ENCODE measurements around the gene DIP2B.
A peak's percentile ranks its signal among the peaks of the same experiment; 100 is the strongest.

Gene DIP2B

DNA sequence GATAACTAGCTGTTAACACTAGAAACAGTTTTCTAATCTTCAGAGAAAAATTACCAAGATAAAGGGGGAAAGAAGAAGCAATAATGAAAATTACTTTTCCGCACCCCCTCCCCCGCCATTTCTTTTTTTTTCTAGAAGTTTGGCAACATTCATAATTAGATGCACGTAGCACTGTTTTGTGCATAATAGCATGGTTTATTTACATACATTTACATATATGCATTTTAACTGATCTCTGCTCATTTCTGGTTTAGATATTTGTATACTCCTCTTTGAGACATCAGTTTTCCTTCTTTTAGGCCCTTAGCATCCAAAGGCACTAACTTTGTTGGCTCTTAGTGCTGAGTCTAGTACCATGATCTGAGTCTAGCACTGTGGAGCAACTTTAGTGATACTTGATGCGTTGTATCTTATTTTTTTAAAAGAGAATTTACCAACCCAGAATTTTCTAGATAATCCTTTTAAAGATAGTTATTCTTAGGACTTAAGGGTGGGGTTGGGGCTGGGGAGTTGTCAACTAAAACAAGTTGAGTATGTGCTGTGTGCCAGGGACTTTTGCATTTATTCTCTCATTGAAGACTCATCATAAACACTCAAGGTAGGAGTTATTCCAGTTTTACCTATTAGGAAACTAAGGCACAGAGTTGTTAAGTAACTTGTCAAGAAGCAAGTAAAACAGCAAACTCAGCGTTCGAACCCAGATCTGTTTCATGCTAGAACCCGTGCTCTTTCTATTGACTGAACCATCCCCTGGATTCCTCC, 110.5 kb downstream of the DIP2B start:
- no peak for FAIRE-seq

- FAIRE-seq: no peak
Measured at GRCh38 chr12:50615907-50616296, 111.1 kb downstream of the DIP2B start.

DNA sequence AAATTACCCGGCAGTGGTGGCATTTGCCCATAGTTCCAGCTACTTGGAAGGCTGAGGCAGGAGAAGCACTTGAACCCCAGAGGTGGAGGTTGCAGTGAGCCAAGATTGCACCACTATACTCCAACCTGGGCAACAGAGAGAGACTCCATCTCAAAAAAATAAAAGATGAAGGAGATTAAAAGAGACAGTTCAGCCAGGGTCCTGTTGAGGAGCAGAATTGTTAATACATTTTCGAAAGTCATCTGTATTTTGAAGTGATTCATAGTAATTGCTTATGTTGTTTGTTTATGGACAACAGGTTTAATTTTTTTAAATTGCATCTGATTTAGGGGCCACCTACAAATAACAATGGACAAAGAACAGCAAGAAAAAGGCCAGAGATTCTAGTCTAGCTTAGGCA, 112.9 kb downstream of the DIP2B start:
- no peak for FAIRE-seq

DNA sequence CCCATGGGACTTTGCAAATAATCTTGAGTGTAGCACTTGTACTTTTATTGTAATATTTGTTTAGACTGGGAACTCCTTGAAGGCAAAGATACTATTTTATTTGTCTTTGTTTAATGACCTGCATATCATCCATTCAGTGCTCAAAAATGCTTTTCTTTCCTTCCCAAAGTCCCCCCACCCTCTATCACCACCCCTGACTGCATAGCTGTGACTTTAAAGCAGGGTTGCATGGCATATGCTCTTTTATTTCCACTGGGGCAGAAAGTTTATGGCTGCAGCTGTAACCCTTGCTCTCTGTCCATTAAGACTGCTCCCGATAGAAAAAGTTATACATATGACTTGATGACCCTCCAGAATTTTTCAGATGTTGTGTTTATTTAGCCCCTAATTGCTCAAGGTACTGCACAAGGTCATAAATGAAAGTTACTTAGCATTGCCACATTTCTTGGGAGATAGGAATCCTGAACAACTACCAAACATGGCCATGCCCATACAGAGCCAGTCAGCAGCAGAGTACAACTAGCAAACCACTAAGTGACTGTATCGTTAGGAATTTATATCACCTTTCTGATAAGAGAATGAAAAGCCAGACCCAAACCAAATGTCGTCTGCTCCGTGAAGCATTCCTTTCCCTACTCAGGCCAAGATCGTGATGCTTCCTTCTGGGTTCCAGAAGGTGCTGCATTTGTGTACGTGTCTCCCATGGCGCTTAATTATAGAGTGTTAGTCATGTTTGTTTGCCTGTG, 114.3 kb downstream of the DIP2B start:
- FAIRE-seq: no peak

GRCh38 chr12:50619610-50619958, 114.8 kb downstream of the DIP2B start:
- FAIRE-seq: no peak

DNA sequence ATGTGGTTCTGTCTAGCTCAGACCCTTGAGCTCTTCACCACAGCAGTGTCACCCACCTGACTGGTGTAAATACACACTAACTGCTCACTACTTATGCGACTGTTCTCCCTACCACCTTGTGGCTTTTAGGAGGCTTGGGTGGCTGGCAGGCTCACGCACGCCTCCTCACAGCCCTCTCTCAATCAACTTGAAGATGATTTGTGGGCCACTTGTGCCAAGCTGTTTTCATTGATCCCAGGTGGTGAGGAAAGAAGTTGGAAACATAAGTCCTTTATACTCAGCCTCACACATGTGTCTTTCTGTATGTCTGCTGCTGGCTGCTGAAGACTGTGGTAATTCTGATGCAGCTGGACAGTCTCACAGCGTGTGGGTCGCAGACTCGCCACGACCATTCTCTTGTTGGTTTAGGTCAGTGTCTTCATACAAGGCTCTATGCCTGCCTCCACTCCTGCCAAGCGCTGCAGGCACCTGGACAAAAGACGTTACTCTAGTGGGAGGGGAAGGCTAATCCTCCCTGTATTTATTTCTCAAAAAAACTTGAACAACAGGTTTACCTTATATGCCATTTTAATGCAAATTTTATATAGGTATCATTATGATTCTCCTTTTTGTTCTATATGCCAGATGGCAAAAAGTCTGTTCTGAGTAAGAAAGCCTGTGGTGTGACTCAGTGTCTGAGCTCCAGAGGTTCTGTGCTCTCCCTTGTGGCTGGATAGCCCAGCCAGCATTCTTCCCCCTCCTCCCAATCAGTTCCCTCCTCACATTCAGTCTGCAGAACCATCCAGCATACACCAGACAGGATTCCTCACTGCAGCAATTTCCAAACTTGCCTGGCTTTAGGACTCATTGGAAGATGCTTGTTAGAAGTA, 115.6 kb downstream of the DIP2B start:
- no peak for FAIRE-seq

DNA sequence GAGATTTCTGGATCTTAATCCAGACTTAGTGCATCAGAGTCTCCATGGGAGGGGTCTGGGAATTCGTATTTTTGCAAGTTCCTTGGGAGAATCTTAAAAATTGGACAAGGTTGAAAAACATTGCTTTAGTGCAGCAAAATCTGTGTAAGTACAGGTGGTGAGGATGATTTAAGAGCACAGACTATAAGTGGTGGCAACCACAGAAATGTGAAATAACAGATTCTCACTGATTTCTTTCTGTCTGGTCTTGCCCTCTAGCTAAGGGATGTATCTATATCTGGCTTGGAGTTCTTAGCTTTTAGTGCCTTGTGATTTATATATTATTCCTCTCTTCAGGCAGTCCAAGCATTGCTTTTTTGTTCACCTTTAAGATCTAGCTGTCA, 116.2 kb downstream of the DIP2B start:
- no peak for FAIRE-seq

DNA sequence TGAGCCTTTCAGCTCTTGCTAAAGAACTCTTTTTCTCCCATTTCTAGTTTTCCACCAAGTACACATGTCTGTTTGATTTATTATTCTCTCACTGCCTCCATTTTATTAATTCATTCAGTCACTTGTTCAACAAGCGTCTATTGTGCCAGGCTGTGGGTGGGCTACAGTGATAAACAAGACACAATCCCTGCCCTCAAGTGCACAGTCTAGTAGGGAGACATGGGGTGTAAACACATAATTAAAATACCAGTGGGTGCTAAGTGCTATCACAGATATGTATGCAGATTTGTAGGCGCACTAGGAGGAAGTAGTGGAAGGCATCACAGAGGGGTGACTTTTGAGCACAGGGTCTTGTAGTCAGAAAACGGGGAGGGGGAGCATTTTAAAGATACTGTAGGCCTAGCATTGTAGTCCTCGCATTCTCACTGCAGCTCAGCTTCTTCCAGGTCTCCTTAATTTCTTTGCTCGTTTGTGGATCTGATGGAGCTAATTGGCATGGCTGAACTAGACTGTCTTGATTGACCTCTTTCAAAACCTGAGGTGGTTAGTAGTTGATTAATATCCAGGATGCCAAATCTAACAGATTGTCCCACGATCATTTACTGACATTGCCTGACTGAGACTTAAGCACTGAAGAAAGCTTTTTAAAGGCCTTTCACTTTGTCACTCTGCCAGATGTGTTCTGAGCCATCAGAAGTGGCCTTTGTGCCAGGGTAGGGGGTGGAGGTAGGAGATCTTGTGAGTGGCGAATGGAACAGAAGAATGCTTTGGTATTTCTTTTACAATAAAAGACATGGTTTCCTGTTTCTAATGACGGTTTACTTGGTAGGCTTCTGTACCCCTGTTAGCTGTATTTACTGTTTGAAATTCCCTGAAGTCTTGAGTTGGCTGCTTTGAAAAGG, 116.9 kb downstream of the DIP2B start:
- FAIRE-seq: no peak

GRCh38 chr12:50625029-50625925, 120.5 kb downstream of the DIP2B start:
- FAIRE-seq: no peak

DNA sequence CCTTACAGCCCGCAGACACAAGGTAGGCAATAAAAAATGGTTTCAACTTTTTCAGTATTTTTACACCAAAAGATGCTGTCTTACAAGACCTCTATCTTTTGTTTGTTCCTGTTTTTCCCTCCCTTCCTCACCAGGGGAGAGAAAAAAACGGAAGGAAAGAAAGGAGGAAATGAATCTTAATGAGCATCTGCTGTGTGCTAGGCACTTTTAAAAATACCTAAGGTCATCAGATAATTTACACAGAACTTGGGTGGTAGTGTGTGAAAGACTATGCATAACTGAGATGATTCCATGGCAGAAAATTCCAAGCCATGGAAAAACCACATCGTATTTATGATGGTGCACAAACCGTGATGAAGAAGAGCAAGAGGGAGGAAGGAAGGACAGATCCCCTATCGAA, 121.2 kb downstream of the DIP2B start:
- no peak for FAIRE-seq

- FAIRE-seq: no peak
Measured at GRCh38 chr12:50627491-50627890, 122.7 kb downstream of the DIP2B start.

DNA sequence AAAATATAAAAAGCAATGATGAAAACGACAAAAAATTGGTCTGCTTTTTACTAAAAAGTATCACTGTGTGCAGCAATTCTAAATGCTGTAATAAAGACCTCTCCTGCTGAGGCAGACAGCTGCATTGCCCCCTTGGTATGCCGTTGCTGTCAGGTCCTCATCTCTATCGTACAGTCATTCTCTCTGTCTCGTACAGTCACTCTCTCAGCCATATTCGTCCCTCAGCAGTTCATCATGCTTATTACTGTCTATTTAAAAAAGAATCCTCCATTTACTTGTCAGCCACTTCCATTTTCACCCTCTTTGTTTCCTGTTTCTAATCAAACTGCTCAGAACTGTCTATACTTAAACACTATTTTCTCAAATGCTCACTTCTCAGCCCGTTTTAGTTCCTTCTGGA, 123.6 kb downstream of the DIP2B start:
- no peak for FAIRE-seq

DNA sequence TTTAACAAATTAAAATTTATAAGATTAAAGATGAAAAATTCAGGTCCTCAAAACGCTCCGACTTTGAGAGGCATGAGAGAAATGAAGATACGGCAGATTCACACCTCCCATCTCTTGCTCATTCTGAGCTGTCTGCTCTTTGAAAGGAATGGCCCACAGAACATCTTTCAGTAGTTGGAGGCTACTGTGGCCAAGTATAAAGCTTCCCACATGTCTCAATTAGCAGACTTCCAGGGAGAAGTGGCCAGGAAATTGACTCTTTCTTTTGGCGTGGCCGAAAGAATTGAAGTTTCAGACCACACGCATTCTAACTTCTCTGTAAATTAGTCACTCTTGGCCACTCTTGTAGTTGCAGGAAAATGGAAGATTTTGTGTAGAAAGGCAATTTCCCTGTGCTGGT, 129.2 kb downstream of the DIP2B start:
- FAIRE-seq: no peak

DNA sequence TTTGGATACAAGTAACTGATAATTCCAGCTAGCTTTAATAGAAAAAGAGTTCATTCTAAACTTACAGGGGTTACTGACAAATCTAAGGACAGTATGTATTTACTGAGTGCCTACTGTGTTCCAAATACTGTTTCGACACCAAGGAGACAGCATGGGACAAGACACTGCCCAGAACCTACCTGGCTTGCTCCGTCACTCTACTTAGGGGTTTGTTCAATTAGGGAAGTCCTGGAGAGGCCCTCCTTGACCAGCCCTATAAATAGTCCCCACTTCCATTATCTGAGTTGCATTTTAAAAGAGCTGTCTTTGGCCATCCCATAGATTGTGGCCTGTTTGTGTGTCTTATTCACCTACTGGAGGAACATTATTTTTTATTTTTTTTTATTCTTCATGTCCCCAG, 129.6 kb downstream of the DIP2B start:
- no peak for FAIRE-seq

DNA sequence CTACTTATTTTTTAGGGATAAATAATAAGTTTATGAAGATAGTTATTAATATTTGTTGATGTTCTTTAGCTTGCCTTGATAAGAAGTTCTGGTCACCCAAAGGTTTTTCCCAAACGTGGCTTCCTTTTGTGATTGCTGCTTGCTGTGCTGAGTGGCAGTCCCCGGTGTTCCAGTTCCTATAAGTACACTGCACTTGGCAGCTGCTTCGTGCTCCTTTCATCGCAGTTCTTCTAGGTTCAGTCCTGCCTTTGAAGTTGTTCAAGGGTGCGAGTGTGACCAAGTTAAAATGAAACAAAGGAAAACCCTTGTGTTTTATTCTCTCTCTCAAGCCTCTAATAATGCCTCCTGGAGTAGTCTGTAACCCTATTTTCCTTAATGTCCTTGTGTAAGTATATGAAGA, 130.6 kb downstream of the DIP2B start:
- FAIRE-seq: no peak

GRCh38 chr12:50635857-50636256, 131.1 kb downstream of the DIP2B start:
- no peak for FAIRE-seq

DNA sequence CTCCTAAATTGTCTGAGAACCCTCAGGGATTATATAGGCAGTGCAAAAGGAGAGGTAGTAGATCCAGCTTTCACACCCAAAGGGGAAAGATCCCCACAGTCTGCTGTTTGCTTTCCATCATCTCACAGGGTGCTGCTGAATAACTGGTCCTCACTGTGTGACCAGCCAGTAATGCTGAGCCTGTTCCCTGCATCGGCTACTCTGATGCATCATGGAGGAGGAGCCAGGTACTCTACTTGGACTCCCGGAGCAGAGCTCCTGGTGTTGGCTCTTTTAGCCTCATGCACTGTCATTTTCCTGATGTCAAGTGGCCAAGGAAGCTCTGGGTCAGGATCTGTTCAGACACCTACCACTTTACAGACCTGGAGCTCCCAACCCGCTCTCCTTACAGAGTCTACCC, 131.7 kb downstream of the DIP2B start:
- no peak for FAIRE-seq

DNA sequence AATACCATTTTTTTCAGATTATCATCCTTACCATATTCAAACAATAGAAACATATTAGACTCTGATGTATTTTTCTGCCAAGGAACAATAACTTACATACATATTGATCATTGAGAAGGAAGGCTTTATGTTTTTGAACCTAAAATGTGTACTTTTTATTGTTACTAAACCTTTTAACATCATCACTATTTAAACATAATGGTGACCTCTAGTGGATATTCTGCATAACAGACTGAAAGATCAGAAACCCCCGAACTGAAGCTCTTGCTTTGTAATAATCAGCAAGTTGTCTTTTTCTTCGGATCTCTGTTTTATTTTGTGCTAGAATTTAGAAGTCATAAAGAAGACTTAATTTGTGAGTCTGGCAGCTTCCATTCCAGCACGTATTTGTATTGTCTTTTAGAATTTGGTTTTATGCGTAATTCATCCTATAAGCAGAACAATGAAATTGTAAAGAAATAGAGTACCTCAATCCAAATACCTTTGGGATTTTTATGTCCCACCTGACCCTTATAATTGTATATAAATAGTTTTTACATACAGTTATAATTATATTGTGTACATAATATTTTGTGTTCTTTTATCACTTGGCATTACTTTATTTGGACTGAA, 133.2 kb downstream of the DIP2B start:
- peak; percentile 97 for FAIRE-seq

GRCh38 chr12:50638482-50638880, 133.7 kb downstream of the DIP2B start:
- no peak for FAIRE-seq

DNA sequence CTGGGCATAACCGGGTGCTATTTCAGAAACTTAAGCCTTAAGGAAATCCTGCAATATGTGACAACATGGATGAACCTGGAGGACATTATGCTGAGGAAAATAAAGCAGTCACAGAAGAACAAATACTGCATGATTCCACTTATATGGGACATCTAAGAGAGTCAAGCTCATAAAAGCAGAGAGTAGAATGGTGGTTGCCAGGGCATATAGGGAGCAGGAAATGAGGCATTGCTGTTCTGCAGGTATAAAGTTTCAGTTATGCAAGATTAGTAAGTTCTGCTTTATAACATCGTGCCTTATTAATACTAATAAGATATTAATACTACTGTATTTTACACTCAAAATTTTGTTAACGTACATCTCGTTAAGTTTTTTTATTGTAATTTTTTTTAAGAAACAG, 134.9 kb downstream of the DIP2B start:
- FAIRE-seq: no peak

- no peak for FAIRE-seq
Measured at GRCh38 chr12:50640321-50640939, 135.6 kb downstream of the DIP2B start.
